SK-N-SH (cell line): ENCODE measurements around the gene EPHB2.

Source experiments
- EZH2phosphoT487 ChIP-seq: fragments of 200-600 bp; sonication (generic); IDR thresholded peaks from 2 replicates; pipeline ENCODE4 v1.6.1; 2017; ENCODE audit warnings: low read depth, mixed run types, mild to moderate bottlenecking, antibody characterized with exemption, moderate library complexity, borderline replicate concordance
- JUND ChIP-seq: IDR thresholded peaks from 2 replicates; pipeline ENCODE4 v1.4.0; 2012
- TAF1 ChIP-seq: IDR thresholded peaks from 2 replicates; pipeline ENCODE4 v1.6.1; 2012; ENCODE audit warnings: low read depth, mild to moderate bottlenecking, low read length, moderate library complexity, borderline replicate concordance
- TF ChIP-seq, protein P1 (sequence below): fragments of 200-600 bp; sonication (generic); IDR thresholded peaks from 2 replicates; pipeline ENCODE4 v1.6.1; 2017; ENCODE audit warnings: antibody characterized with exemption, mild to moderate bottlenecking, moderate library complexity
- TF ChIP-seq, protein P2 (sequence below): IDR thresholded peaks from 2 replicates; pipeline ENCODE4 v1.4.0; 2012; ENCODE audit warnings: low read depth, borderline replicate concordance

DNA sequence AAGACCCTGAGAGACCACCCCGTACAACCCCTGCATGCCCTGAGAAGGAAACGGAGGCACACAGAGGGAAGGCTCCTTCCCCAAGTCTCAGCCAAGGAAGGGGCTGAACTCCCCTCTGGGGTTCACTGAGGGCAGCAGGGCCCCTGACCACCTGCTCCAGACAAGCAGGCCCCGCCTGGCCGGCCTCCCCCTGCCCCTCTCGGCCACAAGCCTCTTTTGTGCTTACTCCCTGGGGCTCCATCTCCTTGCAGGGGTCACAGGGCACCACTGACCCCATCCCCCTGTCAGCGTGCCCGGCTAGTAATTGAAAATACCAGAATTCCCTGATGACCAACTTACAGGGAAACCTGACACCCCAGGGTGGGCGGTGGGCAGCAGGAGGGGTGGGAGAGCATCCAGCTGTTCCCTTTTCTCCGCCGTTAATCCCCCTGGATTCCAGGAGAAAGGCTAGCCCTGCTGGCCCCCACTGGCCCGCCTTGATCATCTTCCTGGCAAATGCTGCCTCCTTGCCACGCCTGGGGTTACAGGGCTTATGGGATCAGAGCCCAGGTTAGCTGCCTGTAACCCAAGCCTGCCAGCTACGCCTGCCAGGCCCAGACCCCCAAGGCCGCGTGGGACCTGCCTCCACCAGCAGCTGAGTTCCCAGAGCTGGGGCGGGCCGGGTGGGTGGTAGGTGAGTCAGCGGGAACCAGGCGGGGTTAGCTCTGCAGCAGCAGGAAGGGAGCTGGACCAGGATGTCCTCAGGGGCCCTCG, 165.9 kb downstream of the EPHB2 start:
- TF ChIP-seq JUND (no peak), EZH2phosphoT487 (no peak), TAF1 (no peak)
- TF ChIP-seq, protein P1, sequence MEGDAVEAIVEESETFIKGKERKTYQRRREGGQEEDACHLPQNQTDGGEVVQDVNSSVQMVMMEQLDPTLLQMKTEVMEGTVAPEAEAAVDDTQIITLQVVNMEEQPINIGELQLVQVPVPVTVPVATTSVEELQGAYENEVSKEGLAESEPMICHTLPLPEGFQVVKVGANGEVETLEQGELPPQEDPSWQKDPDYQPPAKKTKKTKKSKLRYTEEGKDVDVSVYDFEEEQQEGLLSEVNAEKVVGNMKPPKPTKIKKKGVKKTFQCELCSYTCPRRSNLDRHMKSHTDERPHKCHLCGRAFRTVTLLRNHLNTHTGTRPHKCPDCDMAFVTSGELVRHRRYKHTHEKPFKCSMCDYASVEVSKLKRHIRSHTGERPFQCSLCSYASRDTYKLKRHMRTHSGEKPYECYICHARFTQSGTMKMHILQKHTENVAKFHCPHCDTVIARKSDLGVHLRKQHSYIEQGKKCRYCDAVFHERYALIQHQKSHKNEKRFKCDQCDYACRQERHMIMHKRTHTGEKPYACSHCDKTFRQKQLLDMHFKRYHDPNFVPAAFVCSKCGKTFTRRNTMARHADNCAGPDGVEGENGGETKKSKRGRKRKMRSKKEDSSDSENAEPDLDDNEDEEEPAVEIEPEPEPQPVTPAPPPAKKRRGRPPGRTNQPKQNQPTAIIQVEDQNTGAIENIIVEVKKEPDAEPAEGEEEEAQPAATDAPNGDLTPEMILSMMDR, result no peak
- TF ChIP-seq, protein P2, sequence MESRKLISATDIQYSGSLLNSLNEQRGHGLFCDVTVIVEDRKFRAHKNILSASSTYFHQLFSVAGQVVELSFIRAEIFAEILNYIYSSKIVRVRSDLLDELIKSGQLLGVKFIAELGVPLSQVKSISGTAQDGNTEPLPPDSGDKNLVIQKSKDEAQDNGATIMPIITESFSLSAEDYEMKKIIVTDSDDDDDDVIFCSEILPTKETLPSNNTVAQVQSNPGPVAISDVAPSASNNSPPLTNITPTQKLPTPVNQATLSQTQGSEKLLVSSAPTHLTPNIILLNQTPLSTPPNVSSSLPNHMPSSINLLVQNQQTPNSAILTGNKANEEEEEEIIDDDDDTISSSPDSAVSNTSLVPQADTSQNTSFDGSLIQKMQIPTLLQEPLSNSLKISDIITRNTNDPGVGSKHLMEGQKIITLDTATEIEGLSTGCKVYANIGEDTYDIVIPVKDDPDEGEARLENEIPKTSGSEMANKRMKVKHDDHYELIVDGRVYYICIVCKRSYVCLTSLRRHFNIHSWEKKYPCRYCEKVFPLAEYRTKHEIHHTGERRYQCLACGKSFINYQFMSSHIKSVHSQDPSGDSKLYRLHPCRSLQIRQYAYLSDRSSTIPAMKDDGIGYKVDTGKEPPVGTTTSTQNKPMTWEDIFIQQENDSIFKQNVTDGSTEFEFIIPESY, result no peak
